Stimulated activated naive CD4-positive, alpha-beta T cell (primary cell): ENCODE data around the gene SUPT20HL1.

Source experiments
- DNase-seq, 6 experiments: peaks; one replicate each; lab custom pipeline; 2025; lab: John Stamatoyannopoulos, UW

SUPT20HL1 gene

DNA sequence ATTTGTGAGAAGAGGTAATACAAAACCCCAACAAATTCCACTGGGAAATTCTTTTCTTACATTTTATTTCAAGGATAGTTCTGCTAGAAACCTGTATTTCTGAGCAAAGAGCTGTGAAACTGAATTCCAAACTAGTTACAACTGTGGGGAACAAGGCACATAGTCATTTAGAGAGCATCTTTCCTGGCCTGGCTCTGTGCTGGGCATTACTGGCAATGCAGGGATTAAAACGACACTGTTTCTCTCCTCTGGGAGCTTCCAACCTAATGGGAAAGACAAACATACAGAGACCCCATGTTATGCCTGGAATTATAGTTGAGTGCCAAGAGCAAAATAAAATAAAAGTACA is 36.5 kb downstream of the SUPT20HL1 start:
- no peak for DNase-seq

DNA sequence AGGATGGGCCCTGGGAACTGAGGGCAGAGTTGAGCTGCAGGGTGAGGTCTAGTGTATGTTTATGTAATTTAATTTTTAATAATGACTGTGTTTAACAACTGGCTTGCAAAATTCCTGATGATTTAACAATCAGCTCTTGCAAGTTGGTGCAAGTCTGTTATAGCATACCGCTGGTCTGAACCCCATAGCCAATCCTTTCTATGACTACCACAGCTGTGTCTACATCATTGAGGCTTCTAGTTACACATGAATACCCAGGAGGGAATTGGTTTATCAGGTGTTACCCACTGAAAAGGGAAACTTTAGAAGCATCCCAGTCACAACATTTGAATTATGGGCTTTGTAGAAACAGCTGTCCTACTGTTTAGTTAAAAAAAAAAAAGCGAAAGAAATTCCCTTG is 38.3 kb downstream of the SUPT20HL1 start:
- no peak for DNase-seq

DNA sequence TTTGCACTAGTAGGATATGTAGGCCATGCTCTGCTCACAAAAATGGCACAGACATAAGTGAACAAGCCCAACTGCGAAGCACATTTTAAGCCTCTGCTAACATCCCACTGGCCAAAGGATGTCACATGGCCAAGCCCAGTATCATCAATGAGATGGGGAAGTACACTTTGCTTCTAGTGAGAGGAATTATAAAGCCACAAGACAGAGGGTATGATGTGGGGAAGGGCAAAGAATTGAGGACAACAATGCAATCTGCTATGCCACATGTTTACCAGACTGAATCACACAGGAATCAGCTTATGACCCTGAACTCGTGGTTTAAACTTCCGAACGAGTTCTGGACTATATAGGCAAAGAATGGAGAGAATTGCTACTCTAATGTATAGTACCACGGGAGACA is 39.1 kb downstream of the SUPT20HL1 start:
- no peak for DNase-seq

DNA sequence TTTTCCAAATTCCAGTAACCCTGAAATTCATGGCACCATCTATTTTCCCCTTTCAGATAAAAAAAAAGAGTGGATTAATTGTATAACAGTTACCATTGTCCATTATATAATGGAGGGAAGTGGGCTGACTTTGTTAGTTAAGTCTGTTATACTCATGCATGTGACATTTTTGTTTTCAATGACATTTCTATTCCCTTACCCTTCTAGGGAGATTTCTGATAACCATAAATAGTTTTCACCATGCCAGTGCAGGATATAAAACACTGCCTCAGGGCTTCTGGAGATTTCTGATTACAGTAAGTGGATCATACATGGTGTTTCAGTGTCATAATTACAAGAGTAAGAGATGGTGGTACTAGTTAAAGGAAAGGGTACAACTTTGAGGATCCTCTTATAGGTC is 45.5 kb downstream of the SUPT20HL1 start:
- DNase-seq, result no peak
